GM18508 (cell line): ENCODE results near the gene LIN9.
"Not testable (repeated sequence)": the region's sequence is repeated elsewhere in the genome, so short reads cannot be mapped to it uniquely, and the experiment has no call there.

Experiments
- ATAC-seq: cut with Tn5 transposase; IDR thresholded peaks from one replicate; pipeline ENCODE4 v1.9.1; 2021; ENCODE audit warnings: moderate number of reproducible peaks; ENCODE audit not compliant: insufficient read depth, unreplicated experiment

The LIN9 gene

DNA sequence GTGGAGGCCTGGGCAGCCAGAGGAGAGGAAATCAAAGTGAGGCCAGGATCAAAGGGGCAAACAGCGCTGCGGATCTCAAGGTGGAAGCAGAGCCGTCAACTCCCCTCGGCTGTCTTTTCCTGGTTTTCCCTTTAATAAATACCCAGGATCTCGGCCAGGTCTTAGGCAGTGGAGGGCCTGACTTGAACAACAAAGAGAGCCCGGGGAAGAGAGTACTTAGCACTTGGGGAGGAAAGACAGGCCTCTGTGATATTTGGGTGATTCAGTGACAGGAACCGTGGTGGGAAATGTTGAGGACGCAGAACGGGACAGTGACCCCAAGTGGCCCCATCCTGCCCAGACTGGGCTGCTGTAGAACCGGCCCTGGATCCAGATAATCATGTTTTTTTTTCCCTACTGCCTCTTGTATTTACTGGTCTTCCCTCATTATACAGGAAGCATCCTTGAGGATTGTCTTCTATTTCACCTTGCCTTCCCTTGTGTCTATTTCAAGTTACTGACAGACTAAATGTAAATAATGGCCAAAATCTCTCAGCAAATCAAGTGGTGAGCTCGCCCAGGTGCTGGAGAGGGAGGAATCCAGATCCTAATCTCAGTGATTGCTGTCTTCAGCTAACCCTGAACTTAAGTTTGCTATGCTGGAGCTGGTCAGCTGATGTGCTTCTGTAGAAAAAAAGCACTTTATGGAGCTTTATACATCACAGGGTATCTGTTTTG lies 88.3 kb downstream of the LIN9 start:
- no peak for ATAC-seq

- no peak for ATAC-seq
Measured at GRCh38 chr1:226217273-226217672, 91.7 kb downstream of the LIN9 start.

- no peak for ATAC-seq
Measured at GRCh38 chr1:226216056-226216455, 92.9 kb downstream of the LIN9 start.

DNA sequence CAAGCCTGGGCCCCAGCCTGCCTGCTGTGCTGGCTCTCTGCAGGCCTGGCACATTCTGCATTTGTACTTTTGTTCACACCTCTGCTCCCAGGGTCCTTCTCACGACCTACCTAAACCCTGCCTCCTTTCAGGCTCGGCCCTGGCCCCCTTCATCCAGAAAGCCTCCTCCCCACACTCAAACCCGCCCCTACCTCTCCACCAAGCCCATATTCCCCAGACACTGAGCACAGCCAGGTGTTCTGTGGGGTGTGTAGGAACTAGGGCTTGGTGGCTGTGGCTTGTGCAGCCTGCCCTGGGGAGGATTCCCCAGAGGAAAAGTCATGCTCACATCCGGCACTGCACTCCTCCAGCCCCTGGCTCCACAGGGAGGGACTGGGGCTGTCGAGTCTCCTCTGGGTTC lies 93.7 kb downstream of the LIN9 start:
- no peak for ATAC-seq

DNA sequence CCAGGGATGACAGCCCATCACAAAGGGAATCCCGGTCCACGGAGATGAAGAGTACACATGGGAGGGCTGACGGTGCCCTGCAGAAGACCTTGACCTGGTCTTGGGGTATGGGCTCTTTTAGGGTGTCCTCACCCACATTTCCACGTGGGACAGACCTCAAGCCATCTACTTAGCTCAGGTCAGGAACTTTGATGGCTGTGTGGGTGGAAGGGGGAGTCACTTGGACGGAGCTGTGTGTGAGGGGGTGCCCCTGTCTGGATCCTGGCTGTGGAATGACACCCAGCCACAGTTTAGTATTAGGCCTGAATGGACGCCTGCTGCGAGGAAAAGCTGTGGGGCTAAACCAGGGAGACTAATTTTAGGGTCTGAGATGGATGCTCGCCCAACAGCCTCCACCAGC lies 96.4 kb downstream of the LIN9 start:
- ATAC-seq = no peak

GRCh38 chr1:226211181-226211821 lies 97.7 kb downstream of the LIN9 start:
- no peak for ATAC-seq

DNA sequence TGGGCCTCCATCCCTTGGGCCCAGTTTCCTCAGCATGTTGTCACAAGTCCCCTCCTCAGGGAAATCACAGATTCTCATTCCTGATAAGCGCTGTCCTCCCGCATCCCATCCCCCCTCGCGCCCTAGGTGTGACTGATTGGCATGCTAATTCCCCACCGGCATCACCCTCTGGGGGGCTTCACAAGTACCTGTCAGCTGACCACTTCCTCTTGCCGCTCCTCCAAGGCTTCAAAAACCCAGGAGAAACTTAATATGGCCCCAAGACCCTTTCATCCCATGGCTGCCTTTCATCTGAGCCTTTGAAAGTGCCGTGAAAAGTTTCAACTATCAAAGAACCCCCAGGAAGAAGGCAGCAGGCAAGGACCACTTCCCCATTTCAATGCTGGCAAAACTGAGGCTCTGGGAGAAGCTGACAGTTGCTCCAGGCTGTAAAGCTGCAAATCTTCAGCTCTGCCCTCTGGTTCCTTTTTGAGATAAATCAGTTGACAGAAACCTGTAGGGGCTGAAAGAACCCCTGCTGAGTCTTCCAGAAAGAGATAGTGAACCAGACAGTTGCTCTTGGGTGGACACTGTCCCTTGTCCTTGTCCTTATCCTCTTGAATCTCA lies 98.3 kb downstream of the LIN9 start:
- no peak for ATAC-seq

DNA sequence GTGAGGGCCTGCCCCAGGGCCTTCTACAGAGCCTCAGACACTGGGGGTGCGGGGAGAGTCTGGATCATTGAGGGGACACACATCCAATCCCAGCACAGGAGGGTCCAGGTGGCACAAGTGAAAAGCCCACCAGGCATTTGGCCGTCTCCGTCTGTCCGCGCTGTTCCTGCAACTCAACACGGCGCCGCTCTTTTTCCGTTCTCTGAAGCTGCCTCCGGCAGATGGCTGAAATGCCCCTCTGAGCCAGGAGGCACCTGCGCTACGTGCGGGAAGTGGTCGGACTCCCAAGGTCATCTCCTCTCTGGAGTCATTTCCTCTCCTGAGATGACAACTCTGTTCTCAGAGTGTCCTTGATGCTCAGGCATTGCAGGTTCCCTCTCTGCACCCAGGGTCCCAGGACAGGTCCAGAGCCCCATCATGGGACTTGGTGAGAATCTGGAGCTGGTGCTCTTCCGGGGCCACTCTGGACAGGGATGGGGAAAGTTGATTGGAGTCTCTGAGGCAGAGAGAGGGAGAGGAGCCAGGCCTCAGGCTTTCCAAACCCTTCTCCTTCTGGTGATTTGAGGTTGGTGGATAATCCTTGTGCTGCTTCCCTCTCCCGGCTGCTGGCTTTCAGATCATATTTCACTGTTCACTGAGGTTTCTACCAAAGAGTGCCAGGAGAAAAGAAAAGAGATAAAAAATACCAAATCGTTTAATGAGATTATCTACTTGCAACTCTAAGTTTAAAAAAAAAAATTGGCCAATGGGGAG lies 99.5 kb downstream of the LIN9 start:
- no peak for ATAC-seq

DNA sequence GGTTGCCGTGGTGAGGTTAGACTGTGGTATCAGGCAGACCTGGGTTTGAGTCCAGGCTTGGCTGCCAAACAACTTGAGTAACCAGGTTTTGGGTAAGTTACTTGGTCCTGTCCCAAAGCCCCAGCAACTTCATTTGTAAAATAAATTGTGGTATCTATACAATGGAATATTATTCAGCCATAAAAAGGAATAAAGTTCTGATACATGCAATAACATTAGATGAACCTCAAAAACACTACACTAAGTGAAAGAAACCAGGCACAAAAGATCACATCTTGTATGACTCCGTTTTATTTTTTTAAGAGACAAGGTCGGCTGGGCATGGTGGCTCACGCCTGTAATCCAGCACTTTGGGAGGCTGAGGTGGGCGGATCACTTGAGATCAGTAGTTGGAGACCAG lies 101.9 kb downstream of the LIN9 start:
- ATAC-seq = no peak

DNA sequence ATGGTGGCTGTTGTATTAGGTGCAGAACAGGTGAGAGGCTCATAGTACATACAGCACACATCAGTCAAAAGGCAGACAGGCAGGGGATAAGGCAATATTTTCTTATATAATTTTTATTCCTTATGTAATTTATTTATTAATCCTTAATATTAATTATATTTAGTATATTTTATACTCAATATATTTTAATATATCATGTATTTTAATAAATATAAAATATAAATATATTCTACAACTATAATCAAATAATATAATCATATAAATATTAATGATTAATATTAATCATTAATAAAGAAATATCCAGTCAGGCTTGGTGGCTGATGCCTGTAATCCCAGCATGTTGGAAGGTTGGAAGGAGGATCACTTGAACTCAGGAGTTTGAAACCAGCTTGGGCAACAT lies 104.8 kb downstream of the LIN9 start:
- no peak for ATAC-seq

DNA sequence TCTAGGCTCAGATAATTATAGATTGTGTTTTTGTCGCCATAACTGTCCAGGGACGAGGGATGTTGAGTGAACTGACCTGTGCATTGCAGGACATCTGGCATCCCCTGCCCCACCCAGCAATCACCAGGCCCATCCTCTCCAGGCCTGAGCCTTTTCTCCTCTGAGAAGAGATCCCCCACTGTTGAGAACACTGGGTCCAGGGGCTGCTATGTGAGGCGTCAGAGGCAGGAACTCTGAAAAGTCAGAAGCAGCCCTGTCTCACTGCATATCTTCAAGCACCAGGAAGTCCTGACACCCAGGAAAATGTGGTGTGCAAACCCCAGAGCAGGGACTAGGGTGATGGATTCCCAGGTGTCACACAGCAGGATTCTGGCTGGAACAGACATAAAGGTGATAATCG lies 105.3 kb downstream of the LIN9 start:
- no peak for ATAC-seq

GRCh38 chr1:226203240-226203639 lies 105.7 kb downstream of the LIN9 start:
- ATAC-seq = no peak

DNA sequence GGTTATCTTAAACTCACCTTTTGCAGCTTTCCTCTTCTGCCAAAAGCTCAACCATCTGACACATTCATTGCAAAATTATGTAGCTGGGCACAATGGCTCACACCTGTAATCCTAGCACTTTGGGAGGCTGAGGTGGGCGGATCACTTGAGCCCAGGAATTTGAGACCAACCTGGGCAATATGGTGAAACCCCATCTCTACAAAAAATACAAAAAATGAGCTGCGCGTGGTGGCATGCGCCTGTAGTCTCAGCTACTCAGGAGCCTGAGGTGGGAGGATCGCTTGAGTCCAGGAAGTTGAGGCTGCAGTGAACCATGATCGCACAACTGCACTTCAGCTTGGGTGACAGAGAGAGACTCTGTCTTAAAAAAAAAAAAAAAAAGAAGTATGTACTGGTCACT lies 106.3 kb downstream of the LIN9 start:
- not testable (repeated sequence) for ATAC-seq

DNA sequence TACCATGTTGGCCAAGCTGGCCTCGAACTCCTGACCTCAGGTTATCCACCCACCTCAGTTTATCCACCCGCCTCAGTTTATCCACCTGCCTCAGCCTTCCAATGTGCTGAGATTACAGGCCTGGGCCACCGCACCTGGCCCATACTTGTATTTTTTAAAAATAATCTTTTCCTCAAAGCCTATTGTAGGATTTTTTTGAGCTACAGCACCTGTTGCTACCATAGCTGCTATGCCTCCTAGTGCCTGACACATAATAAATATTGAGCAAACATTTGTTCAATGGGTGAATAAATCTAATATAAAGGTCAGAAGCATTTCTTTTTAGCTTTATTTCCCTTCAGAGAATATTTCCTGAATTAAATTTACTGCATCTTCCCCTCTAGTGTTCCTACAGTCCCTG lies 106.7 kb downstream of the LIN9 start:
- no peak for ATAC-seq

DNA sequence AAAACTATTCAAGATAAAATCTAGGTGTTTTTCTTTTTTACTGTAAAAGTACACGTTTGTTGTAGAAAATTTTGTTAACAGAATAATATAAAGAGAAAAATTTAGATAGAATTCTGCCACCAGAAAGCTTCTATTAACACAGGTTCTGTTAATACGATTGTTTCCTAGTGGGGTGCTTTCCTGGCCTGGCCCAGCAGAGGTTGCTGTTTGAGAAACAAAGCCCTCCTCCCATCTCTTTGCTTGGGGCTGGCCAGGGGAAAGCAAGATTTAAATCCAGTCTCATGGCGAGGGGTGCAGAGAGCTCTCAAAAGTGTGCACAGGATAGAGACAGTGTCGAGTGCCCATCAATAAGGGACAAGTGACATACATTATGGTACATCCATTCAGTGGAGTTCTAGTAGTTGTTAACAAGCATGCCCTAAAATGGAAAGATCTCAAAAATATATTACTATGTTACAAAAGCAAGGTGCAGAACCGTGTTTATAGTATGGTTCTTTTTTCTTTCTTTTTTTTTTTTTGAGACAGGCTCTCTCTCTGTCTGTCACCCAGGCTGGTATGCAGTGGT lies 107.9 kb downstream of the LIN9 start:
- ATAC-seq = no peak

GRCh38 chr1:226199971-226200370 lies 109.0 kb downstream of the LIN9 start:
- no peak for ATAC-seq

- no peak for ATAC-seq
Measured at GRCh38 chr1:226195144-226195543, 113.8 kb downstream of the LIN9 start.

GRCh38 chr1:226187380-226187779 lies 121.6 kb downstream of the LIN9 start:
- ATAC-seq = no peak

- no peak for ATAC-seq
Measured at GRCh38 chr1:226187019-226187322, 122.0 kb downstream of the LIN9 start.

DNA sequence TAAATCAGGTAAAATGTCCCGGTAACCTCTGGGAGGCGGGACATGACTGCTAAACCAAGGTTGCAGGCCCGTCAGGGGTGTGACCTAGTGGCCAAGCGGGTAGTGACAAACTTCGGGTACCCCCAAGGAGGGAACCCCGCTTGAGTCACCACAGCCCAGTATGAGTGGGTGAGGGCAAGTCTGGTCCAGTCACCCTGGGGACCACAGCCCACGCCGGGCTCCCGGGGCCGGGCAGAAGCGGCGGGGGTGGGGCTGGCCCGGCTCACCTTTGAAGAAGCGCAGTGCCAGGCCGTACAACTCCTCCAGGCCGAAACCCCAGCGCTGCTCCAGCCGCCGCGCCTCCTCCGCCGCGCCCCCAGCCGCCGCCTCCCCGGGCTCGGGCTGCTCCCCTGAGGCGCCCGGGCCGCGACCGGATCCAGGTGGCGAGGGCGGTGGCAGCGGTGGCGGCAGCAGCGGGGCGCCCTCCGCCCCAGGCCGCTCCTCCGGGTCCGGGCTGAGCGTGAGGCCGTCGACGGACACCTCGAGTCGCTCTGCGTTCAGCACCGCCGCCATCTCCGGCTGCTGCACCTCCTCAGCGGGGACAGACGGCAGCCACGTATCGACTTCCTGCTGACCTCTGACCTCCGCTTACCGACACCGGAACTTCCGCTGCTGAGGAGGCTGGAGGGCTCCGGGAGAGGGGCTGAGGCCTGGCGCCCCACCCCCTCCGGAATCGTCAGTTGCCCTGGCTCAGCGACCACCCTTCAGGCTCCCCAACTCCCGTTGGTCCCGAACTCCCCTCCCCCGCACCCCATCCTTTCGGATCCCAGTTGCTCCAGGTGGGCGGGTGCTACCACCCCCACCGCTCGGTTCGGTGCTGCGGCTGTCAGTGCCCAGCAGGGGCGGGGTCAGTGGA lies 122.6 kb downstream of the LIN9 start, which contains the start of gene ACBD3:
ACBD3 (minus strand) TSS at position 618 of the 895 bp plus-strand sequence; CDS start at position 552, 66 bp downstream.
- peak; percentile 78 for ATAC-seq
